Measurements from ENCODE around the gene PYGL.

Gene PYGL

DNA sequence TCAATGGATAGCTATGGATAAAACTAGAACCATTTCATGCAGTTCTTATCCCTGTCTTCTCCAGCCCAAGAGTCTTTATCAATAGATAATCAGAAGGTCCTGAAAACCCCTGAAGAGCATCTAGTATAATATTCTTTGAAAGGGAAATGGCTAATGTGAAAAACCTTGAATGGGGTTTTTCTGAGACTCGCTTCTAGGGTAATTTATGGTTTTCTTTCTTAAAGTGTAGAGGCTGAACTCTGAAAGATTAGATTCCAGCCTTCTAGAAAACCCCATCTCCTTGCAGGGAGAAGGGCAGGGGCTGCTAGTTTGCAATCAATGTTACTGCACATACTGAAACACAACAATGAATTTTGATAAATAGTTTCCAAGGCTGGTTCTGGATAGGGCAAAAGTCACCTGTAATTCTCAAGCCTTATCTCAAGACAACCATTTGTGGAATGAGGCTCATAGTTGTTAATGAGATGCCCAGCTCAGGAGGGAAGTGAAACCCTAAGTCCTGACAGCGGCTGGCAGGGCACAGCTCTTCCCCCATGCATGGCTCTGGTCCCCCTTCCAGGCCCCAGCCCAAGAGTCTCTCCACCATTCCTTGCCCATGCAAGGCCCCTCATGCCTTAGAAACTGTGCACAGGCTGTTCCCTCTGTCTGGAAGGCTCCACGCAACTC lies 33.7 kb upstream of the PYGL start:
- Histone ChIP-seq H3K4me2 (ENCODE audit: low read length) (peak overlapping the region; percentile 73), H3K27ac (ENCODE audit: low read length) (peak overlapping the region; percentile 43), H3K79me2 (ENCODE audit: low read length) (no peaks in the 10 kb centered on the region), H3K27me3 (ENCODE audit: low read depth, low read length) (no peaks in the 10 kb centered on the region), H3K9me3 (ENCODE audit: insufficient read depth, low read length) (no peaks in the 10 kb centered on the region), H4K20me1 (ENCODE audit: insufficient read depth, low read length) (no peaks in the 10 kb centered on the region), H3K4me1 (ENCODE audit: low read length) (peaks cover 30% of the 10 kb centered on the region), H2AFZ (ENCODE audit: low read depth, low read length) (no peak overlapping the region), H3K36me3 (replicated peaks; ENCODE audit: low read depth, low read length) (no peaks in the 10 kb centered on the region), H3K4me3 (ENCODE audit: low read length) (peak overlapping the region; percentile 45), H3K9ac (ENCODE audit: low read length) (no peak overlapping the region)
- TF ChIP-seq EZH2phosphoT487 (IDR thresholded peaks at IDR 0.05; ENCODE audit: low read depth) (no peak), CTCF (IDR thresholded peaks at IDR 0.05; ENCODE audit: low read depth, low read length) (no peak)

DNA sequence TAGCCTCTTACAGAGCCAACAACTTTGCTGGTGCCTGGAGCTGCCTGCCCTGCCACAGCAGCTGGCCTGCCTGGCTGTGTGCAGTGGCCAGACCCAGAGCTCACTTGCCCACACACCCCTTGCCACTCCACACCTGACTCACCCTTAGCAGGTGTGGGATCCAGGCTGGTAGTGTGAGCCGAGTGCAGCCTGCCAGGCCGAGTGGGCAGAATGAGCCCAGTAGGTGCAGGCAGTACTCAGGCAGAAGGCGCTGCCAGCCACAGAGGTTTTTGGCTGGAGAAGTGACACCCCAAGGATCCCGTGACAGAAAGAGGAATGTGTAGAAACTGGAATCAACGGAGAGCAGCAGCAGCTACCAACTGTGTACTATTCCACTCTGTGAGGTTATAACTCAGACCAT lies 29.8 kb upstream of the PYGL start:
- no peak for TF ChIP-seq CTCF (IDR thresholded peaks at IDR 0.05; ENCODE audit: low read depth, low read length)
- Histone ChIP-seq H3K9me3 (ENCODE audit: insufficient read depth, low read length) (no peaks in the 10 kb centered on the region), H3K4me1 (ENCODE audit: low read length) (peaks cover 22% of the 10 kb centered on the region), H3K9ac (ENCODE audit: low read length) (no peak overlapping the region), H3K4me3 (ENCODE audit: low read length) (no peak overlapping the region), H3K27ac (ENCODE audit: low read length) (no peak overlapping the region), H4K20me1 (ENCODE audit: insufficient read depth, low read length) (no peaks in the 10 kb centered on the region), H3K36me3 (replicated peaks; ENCODE audit: low read depth, low read length) (no peaks in the 10 kb centered on the region), H3K27me3 (ENCODE audit: low read depth, low read length) (peaks cover 9% of the 10 kb centered on the region), H3K4me2 (ENCODE audit: low read length) (no peak overlapping the region), H3K79me2 (ENCODE audit: low read length) (no peaks in the 10 kb centered on the region), H2AFZ (ENCODE audit: low read depth, low read length) (no peak overlapping the region)

DNA sequence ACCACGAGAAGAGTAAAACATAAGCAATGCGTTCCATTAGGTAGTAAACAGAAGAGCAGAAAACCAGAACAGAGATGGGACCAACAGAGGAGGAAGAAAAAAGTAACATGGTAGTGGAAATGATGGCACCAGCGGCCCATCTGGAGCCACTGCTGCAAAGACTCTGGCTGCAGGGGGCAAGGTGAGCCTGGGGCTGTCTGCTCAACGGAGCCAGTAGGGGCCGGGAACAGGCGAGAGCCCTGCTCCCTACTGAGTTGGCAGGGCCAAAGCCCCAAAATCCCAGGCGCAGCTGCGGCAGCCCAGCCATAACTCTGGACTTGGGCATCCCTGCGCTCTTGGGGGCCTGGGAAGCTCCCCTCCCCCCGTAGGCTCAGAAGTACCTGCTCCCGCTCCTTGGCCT lies 28.5 kb upstream of the PYGL start:
- Histone ChIP-seq H3K9me3 (ENCODE audit: insufficient read depth, low read length) (no peaks in the 10 kb centered on the region), H3K4me2 (ENCODE audit: low read length) (no peak overlapping the region), H3K4me1 (ENCODE audit: low read length) (peaks cover 9% of the 10 kb centered on the region), H3K36me3 (replicated peaks; ENCODE audit: low read depth, low read length) (no peaks in the 10 kb centered on the region), H3K27me3 (ENCODE audit: low read depth, low read length) (peaks cover 9% of the 10 kb centered on the region), H3K27ac (ENCODE audit: low read length) (no peak overlapping the region), H2AFZ (ENCODE audit: low read depth, low read length) (no peak overlapping the region), H3K79me2 (ENCODE audit: low read length) (no peaks in the 10 kb centered on the region), H3K4me3 (ENCODE audit: low read length) (no peak overlapping the region), H3K9ac (ENCODE audit: low read length) (no peak overlapping the region), H4K20me1 (ENCODE audit: insufficient read depth, low read length) (no peaks in the 10 kb centered on the region)
- TF ChIP-seq EZH2phosphoT487 (IDR thresholded peaks at IDR 0.05; ENCODE audit: low read depth) (no peak), CTCF (IDR thresholded peaks at IDR 0.05; ENCODE audit: low read depth, low read length) (no peak)

DNA sequence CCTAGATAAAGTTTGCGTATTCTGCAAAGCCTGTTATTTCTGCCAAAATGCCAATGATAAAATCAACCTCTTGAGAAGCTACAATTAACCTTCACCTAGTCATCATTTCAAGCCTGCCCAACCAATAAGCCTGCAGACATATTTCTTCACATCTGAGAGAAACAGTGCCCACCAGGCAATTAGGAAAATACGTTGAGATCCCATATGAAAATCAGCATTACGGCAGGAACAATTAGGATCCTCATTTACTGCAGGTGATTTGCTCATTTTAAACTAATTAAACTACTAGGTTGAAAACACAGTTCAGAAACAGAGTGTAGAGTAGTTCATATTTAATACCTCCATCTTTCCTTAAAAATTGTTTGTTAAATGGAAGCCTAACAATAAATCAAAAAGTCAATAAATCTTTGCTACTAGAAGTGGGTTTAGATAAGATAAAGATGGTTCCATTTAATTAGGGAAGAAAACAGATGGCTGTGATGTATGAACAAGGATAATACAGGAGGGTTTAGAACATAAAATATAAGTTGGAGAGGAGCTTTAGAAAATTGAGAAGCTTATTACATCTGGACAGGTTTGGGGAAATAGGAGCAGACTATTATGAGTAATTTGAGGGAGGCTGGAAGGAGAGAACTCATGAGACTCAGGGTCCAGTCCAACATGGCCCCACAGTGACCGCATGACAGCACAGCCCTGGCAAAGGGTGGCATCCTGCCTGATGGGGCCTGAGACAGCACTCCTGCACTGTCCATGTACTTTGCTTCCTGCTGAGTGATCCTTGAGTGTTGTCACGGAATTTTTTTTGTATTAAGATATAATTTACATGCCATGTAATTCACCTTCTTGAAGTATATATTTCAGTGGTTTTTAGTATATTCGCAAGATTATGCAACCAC lies 26.9 kb upstream of the PYGL start:
- no peak for TF ChIP-seq EZH2phosphoT487 (IDR thresholded peaks at IDR 0.05; ENCODE audit: low read depth)
- TF ChIP-seq CTCF (IDR thresholded peaks at IDR 0.05; ENCODE audit: low read depth, low read length), result no peak

More for the DNA sequence above, 26.9 kb upstream of the PYGL start:
- no peaks in the 10 kb centered on the region for H3K9me3 ChIP-seq (ENCODE audit: insufficient read depth, low read length)
- H3K36me3 ChIP-seq (replicated peaks; ENCODE audit: low read depth, low read length), result no peaks in the 10 kb centered on the region
- H3K4me2 ChIP-seq (ENCODE audit: low read length), result no peak overlapping the region
- H4K20me1 ChIP-seq (ENCODE audit: insufficient read depth, low read length), result no peaks in the 10 kb centered on the region
- peaks cover 9% of the 10 kb centered on the region for H3K27me3 ChIP-seq (ENCODE audit: low read depth, low read length)
- no peak overlapping the region for H3K9ac ChIP-seq (ENCODE audit: low read length)
- H3K4me3 ChIP-seq (ENCODE audit: low read length), result no peak overlapping the region
- no peaks in the 10 kb centered on the region for H3K4me1 ChIP-seq (ENCODE audit: low read length)
- H2AFZ ChIP-seq (ENCODE audit: low read depth, low read length), result no peak overlapping the region
- H3K79me2 ChIP-seq (ENCODE audit: low read length), result no peaks in the 10 kb centered on the region
- no peak overlapping the region for H3K27ac ChIP-seq (ENCODE audit: low read length)
